GM19328 (cell line): Measurements from ENCODE around the gene OSBP2.

Source experiments
- ATAC-seq: cut with Tn5 transposase; IDR thresholded peaks from one replicate; pipeline ENCODE4 v1.9.1; 2021; ENCODE audit warnings: mild to moderate bottlenecking, moderate library complexity; ENCODE audit not compliant: unreplicated experiment

The OSBP2 gene

DNA sequence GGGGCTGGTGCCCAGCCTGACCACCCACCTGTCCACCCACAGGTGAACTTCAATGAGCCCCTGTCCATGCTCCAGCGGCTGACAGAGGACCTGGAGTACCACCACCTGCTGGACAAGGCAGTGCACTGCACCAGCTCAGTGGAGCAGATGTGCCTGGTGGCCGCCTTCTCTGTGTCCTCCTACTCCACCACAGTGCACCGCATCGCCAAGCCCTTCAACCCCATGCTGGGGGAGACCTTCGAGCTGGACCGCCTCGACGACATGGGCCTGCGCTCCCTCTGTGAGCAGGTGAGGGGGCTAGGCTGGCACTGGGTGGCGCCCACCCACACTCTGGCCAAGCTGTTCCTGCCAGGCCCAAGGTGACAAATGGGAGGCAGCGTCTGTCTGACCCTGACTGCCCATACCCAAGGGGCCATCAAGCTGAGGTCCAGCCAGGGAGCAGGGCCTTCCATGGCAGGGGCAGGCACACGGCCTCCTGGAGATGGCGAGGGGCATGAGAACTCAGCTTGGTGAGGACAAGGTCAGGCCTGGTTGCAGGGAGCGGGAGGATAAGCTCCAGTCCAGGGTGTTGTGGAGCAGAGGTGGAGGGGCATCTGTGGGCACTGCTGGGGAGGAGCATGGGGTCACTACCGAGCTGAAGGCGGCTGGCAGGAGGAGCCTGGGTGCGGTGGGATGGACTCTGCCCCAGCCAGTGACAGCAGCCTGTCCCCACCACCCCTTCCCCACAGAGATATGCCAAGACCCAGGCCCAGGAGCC, 196.2 kb downstream of the OSBP2 start:
- no peak for ATAC-seq

DNA sequence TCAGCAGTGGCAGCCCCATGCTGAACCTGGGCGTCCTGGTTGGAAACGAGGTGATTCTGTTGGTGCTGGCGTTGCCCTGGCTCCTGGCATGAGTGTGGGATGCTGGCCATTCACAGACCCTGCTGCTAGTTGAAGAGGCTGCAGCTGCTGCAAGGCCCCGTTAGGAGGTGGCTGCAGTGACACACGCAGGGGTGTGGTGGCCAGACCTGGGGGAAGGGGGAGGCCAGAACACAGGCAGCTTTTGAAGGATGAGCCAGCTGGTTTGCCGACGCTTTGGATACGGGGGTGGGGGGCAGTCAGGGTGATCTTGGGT, 196.7 kb downstream of the OSBP2 start:
- ATAC-seq = no peak

DNA sequence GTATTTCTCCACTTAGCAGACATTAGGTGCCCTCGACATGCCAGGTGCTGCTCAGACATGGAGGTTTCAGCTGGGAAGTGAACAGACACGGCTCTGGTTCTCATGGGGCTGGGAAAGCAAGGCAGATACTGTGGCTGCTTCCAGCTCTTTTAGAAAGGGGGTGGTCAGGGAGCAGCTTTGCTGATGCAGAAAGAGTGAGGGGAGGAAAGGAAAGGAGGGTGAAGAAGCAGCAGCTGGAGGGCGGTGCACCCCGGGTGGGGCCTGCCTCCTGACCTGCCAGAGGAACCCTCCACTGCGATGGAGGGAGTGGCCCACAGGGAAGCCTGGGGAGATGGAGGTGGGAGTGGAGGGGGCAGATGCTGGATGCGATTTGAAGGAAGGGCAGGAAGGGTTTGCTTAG, 197.1 kb downstream of the OSBP2 start:
- no peak for ATAC-seq

DNA sequence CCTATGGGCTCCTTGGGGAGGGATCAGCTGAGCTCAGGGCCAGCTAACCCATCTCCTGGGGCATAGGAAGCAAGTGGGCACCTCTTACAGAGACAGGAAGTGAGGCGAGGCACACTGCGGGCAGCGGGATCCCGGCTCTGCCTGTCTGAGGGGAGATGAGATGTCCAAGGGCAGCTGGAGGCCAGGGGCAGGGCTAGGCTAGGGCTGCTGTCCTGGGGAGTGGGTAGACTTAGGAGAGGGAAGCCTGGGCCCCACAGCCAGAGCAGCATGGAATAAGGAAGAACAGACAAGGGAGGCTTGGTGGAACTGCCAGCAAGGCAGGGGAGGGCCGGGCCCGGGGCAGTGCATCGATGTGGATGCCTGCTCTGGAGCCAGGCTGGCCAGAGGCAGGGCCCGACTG, 197.6 kb downstream of the OSBP2 start:
- no peak for ATAC-seq

DNA sequence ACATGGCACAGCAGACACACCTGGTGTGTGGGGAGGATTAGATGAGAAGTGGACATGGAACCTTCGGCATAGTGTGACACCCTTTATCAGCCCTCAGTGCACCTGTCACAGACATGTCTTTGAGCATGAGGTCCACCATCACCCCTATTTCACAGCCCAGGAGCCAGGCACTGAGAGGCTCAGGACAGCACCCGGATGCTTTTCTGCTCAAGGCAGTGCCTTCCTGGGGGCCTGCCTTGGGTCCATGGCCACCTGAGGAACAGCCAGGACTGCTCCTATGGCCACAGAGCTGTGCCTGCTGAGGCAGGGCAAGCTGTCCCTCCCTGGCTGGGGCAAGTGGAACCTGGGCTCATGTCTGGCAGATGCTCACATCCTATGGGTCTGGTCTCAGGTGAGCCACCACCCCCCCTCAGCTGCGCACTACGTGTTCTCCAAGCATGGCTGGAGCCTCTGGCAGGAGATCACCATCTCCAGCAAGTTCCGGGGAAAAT, 198.1 kb downstream of the OSBP2 start:
- no peak for ATAC-seq

DNA sequence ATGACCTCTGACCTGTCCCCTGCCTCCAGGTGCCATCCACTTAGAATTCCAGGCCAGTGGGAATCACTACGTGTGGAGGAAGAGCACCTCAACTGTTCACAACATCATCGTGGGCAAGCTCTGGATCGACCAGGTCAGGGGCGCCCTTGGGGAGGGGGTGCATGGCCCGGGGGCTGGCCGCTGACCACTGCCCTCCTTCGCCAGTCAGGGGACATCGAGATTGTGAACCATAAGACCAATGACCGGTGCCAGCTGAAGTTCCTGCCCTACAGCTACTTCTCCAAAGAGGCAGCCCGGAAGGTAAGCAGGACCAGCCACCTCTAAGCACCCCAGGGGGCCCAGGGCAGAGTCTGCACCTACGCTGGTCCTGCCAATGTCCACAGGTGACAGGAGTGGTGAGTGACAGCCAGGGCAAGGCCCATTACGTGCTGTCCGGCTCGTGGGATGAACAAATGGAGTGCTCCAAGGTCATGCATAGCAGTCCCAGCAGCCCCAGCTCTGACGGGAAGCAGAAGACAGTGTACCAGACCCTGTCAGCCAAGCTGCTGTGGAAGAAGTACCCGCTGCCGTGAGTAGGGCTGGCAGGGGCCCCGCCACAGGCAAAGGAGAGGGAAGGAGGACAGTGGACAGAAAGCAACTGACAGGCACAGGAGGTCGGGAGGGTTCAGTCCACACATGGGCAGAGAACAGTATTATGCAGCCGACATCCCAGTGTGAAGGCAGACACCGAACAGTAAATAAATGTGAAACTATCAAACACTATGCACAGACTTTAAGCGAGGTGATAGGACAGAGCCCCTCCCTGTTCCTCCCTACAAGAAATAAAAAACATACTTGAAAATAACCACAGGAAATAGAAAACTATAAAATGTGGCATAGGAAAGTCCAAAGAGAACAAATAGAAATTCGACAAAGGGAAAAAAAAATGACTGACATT, 199.0 kb downstream of the OSBP2 start:
- no peak for ATAC-seq

DNA sequence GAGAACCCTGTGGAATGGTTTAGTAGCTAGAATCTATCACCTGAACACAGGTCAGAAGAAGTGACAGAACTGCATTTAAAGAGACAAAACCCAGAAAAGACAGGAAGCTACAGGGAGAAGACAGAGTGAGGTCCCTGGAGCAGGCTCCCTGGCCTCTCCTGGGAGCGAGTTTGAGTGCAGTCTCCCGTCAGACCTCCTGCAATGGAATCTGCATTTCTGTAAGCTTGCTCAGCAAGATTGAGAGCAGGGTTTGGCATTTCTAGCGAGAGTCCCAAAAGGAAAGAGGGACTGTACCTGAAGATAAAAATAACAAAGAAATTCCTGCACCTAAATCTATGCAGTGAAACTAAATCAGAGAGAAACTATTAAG, 199.7 kb downstream of the OSBP2 start:
- ATAC-seq = no peak

DNA sequence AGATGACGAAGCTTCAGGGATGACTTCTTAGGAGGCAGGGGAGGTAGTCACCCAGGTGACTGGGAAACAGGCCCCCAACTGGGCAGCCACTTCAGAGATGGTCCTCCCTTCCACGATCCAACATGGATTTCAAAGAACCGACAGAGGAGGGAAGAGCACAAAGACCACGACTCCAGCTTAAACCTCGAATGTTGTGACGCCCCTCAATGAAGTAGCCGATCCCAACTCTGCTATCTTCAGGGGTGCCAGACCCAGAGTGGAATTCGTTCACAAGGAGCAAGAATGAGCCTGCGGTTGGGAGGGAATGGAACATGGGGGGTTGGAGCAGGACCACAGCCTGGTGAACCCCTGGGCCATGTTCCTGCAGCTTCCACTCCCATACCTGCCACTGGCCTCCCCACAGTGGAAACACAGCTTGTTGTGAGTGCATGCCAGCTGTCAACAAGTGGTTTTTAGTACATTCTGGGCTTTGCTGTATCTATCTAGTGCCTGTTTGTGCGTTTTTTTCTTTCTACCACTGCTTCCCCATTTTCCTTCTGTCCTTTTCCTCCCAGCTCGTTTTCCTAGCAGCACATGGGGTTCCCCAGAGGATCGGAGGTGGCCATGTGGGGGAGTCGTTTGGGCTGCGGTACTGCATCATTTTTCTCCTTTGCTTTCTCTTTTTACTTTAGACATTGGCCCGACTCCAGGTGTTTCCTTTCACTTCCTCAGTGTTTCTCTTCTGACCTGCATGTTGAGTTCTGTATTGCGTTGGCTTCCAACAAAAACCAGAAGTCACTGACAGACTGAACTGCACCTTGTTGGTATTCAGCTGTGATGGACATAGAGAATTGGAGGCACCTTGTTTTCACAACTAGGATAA, 208.1 kb downstream of the OSBP2 start:
- no peak for ATAC-seq

DNA sequence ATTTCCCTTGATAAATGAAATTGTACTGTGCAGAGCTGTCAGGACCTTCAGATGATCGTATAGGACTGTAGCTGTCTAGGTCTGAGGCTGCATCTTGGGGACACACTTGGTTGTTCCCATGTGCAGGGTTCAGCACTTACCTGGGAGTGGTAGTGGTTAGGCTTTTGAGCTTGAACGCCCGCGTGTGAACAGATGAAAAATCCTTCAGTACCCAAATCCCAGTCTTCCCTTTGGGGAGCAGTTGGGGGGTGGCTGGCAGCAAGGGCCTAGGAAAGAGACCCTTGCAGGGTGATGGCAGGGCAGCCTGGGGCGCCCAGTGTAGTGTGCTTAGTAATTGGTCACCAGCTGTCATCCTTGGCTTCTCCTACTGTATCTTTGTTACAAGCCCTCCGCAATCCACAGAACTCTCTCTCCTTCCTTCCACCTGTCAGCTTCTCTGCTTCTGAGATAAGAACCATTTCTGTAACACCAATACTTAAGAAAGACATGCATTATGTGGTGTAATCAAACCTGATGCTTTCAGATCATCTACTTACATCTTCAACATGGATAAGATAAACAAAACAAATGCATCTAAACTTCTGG, 209.3 kb downstream of the OSBP2 start:
- no peak for ATAC-seq

DNA sequence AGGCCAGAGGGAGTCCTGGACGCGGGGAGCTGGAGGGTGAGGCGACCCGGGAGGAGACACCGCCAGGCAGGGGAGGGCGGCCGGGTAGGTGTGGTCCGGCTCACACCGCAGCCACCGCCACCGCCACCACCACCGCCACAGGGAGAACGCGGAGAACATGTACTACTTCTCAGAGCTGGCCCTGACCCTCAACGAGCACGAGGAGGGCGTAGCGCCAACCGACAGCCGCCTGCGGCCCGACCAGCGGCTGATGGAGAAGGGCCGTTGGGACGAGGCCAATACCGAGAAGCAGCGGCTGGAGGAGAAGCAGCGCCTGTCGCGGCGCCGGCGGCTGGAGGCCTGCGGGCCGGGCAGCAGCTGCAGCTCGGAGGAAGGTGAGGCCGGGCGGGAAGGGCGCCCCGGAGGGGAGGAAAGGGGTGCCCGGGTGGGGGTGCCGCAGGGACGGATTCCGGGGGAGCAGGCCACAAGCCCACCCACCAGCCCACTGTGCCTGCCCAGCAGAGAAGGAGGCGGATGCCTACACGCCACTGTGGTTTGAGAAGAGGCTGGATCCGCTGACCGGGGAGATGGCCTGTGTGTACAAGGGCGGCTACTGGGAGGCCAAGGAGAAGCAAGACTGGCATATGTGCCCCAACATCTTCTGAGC, 211.1 kb downstream of the OSBP2 start:
- ATAC-seq = no peak

DNA sequence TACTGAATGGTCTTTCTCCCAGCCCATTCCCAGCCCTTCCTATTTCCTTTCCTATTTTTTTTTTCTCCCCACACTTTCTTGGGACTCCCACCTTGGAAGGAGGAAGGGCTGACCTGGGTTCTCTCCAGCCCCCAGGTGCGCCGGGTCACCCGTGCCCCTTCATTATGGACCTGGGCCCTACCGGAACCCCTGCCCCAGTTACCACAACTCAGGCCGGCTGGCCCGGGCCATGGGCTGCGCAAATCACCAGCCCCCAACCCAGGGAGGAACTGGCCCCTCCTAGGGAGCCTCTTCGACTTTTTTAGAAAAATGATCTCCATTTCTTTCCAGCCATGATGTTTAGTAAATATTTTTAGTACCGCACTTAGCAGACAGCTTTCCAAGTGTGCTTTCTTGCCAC, 211.7 kb downstream of the OSBP2 start:
- ATAC-seq = no peak

DNA sequence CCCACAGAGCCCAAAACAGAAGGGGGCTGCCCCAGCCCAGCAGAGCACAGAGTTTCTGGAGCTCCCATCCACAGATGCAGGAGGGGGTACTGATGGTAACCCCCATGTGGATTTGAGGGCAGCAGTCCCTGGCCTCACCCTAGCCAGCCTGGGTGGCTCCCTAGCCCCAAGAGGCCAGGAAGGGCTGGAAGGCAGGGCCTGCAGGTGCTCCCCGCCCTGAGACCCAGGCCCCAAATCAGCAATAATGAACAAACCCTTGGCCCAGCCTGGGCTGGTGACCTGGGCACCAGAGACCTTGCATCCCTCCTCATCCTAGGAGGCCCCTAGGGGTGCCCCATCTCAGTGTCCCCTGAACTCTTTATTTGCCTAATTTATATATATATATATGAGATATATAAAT, 212.3 kb downstream of the OSBP2 start:
- no peak for ATAC-seq

DNA sequence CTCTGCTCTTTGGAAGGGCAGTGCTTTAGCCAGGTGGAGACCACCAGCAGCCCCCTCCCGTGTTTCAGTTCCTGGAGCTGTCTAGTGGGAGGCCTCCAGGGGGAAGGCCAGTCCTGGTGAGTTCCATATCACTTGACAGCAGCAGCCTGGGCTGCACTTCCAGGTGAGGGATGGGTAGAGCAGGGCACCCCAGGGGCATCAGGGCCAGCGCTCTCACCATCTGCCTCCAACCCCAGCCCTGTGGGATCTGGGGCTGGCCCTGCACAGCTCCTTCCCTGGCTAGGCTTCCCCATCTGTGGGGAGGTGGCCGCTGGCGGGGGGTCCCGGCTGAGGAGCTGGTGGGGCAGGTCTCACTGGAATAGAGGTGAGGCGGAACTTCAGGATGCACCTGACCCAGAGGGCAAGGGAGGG, 213.4 kb downstream of the OSBP2 start:
- ATAC-seq = no peak

DNA sequence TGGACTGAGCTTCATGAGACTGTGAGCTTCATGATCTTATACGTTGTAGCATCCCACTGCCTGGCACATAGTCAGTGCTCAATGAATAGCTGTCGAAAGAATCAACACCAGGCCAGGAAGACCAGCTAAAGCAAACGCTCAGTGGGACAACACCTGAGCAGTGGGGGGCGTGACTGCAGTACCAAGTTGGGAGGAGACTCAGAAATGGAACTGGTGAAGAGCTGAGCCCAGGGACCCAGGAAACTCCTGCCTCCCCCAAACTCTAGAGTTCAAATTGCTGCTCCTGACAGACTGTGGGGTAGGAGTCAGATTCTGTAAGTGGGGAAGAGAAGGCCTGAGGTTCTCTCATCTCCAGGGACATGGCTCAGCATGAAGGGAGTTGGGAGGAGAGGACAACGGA, 214.6 kb downstream of the OSBP2 start:
- no peak for ATAC-seq

DNA sequence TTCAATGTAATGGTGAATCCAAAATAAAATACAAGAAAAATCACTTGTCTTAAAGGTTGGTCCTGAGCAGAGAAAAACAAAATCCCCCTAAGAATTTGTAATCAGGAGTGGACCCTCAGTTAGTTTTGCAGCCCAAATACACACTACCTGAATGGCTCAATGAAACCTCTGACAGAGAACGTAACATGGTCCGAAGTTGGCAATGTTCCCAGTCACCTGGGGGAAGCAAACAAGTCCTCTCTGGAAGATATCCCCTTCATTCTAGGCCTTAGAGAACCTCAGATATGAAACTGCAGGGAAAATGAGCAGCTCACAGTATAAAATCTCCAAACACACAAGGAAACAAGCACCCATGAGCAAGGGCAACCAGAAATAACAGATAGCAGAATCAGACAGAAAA, 215.7 kb downstream of the OSBP2 start:
- ATAC-seq = no peak

DNA sequence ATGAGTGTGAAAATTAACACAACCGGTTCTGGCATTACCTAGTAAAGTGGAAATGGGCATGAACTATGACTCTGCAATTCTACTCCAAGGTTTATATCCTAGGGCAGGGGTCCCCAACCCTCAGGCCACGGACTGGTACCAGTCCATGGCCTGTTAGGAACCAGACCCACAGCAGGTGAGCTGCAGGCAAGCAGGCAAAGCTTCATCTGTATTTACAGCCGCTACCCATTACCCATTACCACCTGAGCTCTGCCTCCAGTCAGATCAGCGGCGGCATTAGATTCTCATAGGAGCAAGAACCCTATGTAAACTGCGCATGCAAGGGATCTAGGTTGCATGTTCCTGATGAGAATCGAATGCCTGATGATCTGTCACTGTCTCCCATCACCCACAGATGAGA, 224.1 kb downstream of the OSBP2 start:
- no peak for ATAC-seq

DNA sequence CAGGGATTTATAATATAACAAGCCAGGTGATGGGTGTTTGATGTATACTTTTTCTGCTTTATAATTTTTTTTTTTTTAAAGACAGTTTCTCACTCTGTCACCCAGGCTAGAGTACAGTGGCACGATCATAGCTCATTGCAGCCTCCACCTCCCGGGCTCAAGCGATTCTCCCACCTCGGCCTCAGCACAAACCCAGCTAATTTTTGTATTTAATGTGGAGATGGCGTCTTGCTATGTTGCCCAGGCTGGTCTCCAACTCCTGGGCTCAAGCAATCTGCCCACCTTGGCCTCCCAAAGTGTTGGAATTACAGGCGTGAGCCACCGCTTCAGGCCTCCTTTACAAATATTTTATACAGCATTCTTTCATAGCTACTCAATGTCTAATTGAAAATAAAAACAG, 225.3 kb downstream of the OSBP2 start:
- ATAC-seq = no peak

DNA sequence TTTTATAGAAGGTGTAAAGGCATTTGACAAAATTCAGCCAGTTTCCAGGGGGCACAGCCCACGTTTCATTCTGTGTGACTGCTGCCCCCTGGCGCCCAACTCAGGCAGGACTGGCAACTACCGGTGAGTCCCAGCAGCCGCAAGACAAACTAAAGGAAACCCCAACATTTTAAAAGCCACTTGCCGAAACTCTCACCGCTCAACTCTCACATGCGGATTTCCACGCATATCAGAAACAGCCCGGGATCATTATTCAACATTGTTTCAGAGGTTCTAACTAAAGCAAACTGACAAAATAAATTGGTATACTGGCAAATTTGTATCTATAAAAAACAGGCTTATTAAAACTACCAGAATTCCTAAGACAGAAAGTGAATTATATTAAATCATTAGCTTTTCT, 225.7 kb downstream of the OSBP2 start:
- ATAC-seq = no peak

DNA sequence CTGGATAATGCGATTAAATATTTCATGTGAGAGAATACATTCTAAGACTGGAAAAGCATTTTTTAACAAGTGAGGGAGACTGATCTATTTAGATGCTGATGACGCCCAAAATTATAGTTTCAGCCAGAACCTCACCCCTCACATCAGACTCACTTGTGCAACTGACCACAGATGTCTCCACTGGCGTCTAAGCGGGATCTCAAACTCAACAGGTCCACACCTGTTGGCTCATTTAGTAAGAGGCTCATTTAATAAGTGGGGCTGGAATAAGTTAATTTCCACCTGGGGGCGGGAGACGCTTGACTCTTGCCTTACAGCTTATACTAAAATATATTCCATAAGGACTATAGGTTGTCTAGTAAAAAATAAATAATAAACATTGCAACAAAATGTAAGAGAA, 226.4 kb downstream of the OSBP2 start:
- ATAC-seq = no peak

DNA sequence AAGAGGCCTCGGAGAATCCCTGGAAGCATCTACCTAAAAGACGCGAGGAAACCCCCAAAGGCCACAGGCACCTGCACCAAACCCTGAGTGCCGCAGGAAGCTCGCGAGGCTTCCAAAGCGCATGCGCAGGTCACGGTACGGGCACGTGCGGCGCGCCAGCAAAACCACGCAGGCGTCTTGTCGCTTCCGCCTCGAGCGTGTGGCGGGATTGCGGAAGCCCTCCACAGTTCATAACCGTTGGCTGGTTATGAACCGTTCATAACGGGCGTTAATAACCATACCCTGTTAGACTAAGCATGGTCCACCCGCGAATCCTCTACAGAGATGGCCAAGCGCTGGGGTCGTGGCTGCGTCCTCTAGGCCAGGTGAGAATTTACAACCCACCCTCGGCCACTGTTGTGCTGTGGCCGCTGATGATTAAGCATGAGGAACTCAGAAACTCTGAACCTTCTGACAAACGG, 227.5 kb downstream of the OSBP2 start:
- no peak for ATAC-seq
